Femur (tissue), 1 donor: ENCODE results near the gene CYFIP2.

Experiments
- DNase-seq: peaks from one replicate; pipeline ENCODE4 v3.0.0-alpha.2; 2017

CYFIP2 gene

GRCh38 chr5:157362502-157362901 is 96.6 kb downstream of the CYFIP2 start:
- no peak for DNase-seq

GRCh38 chr5:157362982-157363381 is 97.1 kb downstream of the CYFIP2 start:
- no peak for DNase-seq

- no peak for DNase-seq
These were observed 99.8 kb downstream of the CYFIP2 start for GRCh38 chr5:157365732-157366131.

GRCh38 chr5:157366741-157367674 is 101.1 kb downstream of the CYFIP2 start:
- peak; percentile 45 for DNase-seq

GRCh38 chr5:157369507-157369906 is 103.6 kb downstream of the CYFIP2 start:
- DNase-seq: no peak

GRCh38 chr5:157370967-157371366 is 105.0 kb downstream of the CYFIP2 start:
- peak; percentile 30 for DNase-seq

GRCh38 chr5:157371655-157372471 is 105.9 kb downstream of the CYFIP2 start:
- no peak for DNase-seq

- no peak for DNase-seq
These were observed 106.5 kb downstream of the CYFIP2 start for GRCh38 chr5:157372472-157372822.

GRCh38 chr5:157378509-157378908 is 112.6 kb downstream of the CYFIP2 start:
- no peak for DNase-seq

- DNase-seq: no peak
These were observed 114.1 kb downstream of the CYFIP2 start for GRCh38 chr5:157379983-157380382.

GRCh38 chr5:157381746-157382145 is 115.8 kb downstream of the CYFIP2 start:
- DNase-seq: no peak

- DNase-seq: no peak
These were observed 117.3 kb downstream of the CYFIP2 start for GRCh38 chr5:157382996-157383800.

GRCh38 chr5:157384971-157385709 is 119.2 kb downstream of the CYFIP2 start:
- peak; percentile 82 for DNase-seq

GRCh38 chr5:157387041-157387563 is 121.2 kb downstream of the CYFIP2 start:
- DNase-seq: no peak

GRCh38 chr5:157387683-157388093 is 121.8 kb downstream of the CYFIP2 start:
- DNase-seq: peak; percentile 68

GRCh38 chr5:157388111-157388710 is 122.3 kb downstream of the CYFIP2 start:
- no peak for DNase-seq

GRCh38 chr5:157389103-157389502 is 123.2 kb downstream of the CYFIP2 start:
- no peak for DNase-seq

GRCh38 chr5:157390133-157390532 is 124.2 kb downstream of the CYFIP2 start:
- no peak for DNase-seq

GRCh38 chr5:157390551-157391297 is 124.8 kb downstream of the CYFIP2 start:
- DNase-seq: no peak

- no peak for DNase-seq
These were observed 132.4 kb downstream of the CYFIP2 start for GRCh38 chr5:157398305-157398704.
